Astrocyte of the spinal cord (primary cell): ENCODE measurements around the gene GPR160.

Source experiments
- DNase-seq: peaks from one replicate; pipeline ENCODE4 v3.0.0; 2011; ENCODE audit warnings: low read depth, low spot score
- H3K4me3 ChIP-seq: 2 replicates; pipeline ENCODE4 v1.5.1; 2011; ENCODE audit warnings: low read depth, mild to moderate bottlenecking, low read length, moderate library complexity
- CTCF ChIP-seq: IDR thresholded peaks from 2 replicates; pipeline ENCODE4 v1.5.1; 2012; ENCODE audit warnings: low read depth, mild to moderate bottlenecking, low read length, inconsistent platforms
- in situ Hi-C: cut with HindIII; loops from 2 replicates; pipeline ENCODE4 v1.10.0; 2017; ENCODE audit warnings: low sequenced_read_pairs

Gene GPR160

DNA sequence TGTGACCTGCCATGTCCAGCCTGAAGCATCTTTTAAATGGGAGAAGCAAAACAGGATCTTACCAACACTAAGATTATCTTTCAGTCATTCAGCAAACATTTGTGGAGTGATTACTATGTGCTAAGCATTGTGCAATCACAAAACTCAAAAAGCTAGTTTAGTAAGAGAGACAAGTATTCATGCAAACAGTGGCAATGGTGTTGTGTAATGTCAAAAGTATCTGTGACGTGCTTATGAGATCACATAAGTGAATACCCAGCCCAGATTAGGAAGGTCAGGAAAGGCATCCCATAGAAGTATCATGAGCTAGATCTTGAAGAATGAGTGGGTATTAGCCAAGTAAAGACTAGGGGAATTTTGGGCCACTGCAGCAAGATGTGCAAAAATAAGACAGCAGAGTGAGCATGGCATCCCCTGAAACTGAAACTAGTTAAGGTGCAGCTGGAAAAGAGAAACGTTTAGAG, 39.1 kb upstream of the GPR160 start:
- no peak for TF ChIP-seq CTCF

GRCh38 chr3:169999433-169999832, 38.4 kb upstream of the GPR160 start:
- in situ Hi-C loops: no loop called here
- no peak for TF ChIP-seq CTCF

More for the DNA sequence above, 39.1 kb upstream of the GPR160 start:
- no peak overlapping the region for H3K4me3 ChIP-seq
- in situ Hi-C loops: no loop called here
- DNase-seq: peak; percentile 34

DNA sequence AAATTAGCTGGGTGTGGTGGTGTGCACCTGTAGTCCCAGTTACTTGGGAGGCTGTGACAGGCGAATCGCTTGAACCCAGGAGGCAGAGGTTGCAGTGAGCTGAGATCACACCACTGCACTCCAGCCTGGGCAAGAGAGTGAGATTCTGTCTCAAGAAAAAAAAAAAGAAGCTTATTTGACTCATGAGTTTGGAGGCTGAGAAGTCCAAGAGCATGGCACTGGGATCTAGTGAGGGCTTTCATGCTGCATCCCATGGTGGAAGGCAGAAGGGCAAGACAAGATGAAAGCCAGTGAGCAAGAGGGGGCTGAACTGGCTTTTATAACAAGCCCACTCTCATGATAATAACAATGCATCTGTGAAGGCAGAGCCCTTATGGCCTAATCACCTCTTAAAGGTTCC, 37.7 kb upstream of the GPR160 start:
- no peak overlapping the region for H3K4me3 ChIP-seq
- TF ChIP-seq CTCF: no peak

More at GRCh38 chr3:169999433-169999832, 38.4 kb upstream of the GPR160 start:
- DNase-seq: no peak
- H3K4me3 ChIP-seq: no peak overlapping the region

DNA sequence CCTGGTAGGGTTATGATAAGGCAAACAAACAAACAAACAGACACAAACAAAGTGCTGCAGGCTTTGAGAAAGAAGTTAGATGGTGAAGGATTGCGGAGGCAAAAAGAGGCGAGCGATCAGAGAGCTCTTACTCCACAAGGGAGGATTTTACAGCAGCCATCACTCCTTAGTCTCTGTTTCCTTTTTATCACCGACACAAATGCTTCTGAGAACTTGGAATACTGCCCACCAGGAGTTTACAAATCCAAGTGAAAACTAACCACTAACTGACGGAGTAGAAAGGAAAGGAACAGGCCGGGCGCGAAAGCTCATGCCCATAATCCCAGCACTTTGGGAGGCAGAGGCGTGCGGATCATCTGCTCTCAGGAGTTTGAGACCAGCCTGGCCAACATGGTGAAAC, 35.6 kb upstream of the GPR160 start:
- no peak for DNase-seq
- in situ Hi-C loops: no loop called here
- no peak overlapping the region for H3K4me3 ChIP-seq
- TF ChIP-seq CTCF: no peak

More for the DNA sequence above, 37.7 kb upstream of the GPR160 start:
- in situ Hi-C loops: no loop called here
- DNase-seq: no peak

GRCh38 chr3:170002879-170003278, 34.9 kb upstream of the GPR160 start:
- no peak for TF ChIP-seq CTCF
- H3K4me3 ChIP-seq: no peak overlapping the region
- DNase-seq: no peak
- in situ Hi-C loops: no loop called here

DNA sequence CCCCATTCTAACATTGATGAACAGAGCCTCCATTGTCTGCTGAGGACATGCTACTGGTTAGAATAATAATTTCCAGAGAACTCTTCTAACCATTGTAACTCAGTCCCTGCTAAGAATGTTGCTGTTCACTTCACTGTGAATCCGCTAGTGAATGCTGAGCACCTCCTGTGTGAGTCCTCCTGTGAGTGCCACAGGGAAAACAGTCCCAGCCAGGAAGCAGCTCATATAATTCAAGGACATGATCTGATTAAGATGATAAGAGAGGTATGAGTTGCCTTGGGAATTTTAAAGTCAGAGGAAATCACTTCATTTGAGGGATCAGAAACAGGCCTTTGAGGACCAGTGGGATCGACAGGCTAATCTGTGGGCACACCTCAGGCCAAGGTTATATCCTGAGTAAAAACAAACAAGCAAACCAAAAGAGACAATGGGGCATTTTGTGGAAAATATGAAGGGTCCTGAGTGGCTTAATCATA, 33.9 kb upstream of the GPR160 start:
- DNase-seq: no peak
- no peak overlapping the region for H3K4me3 ChIP-seq
- no peak for TF ChIP-seq CTCF
- in situ Hi-C loops: no loop called here
